Keratinocyte (primary cell): ENCODE data around the gene KCNQ1OT1.

Experiments
- CTCF ChIP-seq, 3 experiments: IDR thresholded peaks in 1 of 3; conservative IDR thresholded peaks in 1 of 3; optimal IDR thresholded peaks in 1 of 3; 2 replicates in 2 of 3; 3 replicates in 1 of 3; pipeline versions ENCODE3 to v1.5.1; 2011; ENCODE audit warnings: low read length in 3 of 3, mild to moderate bottlenecking in 3 of 3, moderate library complexity in 2 of 3, control low read depth in 1 of 3, inconsistent platforms in 1 of 3; ENCODE audit not compliant: insufficient read depth in 2 of 3; ENCODE audit errors: extremely low read depth in 1 of 3
- EZH2 ChIP-seq: IDR thresholded peaks from one replicate; pipeline ENCODE4 v1.6.1; 2012; ENCODE audit warnings: inconsistent platforms, mild to moderate bottlenecking, low read length, moderate library complexity

DNA sequence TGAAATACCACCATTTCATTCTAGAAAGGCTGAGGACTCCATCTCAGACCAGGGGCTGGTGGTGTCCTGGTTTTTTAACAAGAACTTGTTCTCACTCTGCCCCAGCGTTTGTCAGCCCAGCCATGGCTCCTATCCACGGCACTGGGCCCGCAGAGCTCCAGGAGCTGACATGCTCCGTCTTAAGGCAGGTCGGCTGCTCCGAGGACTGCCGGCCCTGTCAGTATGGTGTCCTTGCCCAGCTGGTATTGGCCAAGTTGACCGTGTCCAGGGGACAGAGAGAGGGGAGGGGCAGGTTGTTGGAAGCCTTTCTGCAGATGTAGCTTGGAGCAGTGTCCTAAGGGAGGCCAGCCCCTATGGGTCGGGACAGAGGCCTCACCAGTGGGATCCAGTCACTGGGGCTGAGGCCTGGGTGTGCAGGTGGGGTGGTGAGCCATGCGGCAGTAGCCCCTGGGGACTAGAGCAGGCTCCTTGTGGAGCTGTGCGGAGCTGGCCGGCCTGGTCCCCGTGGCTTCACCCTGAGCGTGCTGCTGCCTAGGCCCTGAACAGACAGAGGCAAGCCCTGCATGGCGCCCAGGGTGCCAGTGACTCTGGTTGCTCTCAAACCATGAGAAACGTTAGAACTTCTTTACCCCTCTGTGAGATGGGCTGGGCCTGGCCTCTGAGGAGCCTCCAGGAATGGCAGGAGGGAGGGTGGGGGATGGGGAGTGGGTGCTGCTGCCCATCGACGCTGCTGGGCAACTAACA, 39.9 kb upstream of the KCNQ1OT1 start:
- TF ChIP-seq CTCF (optimal IDR thresholded peaks at IDR 0.05 in 1 of 3, IDR thresholded peaks at IDR 0.05 in 1 of 3, conservative IDR thresholded peaks at IDR 0.05 in 1 of 3; ENCODE audit: extremely low read depth in 1 of 3, insufficient read depth in 2 of 3, low read length in 3 of 3): no peak
- TF ChIP-seq EZH2: no peak
